Karpas-422 (cell line): Measurements from ENCODE around the gene GDNF. TPM values are rescaled to one million over a fixed set of nuclear protein-coding genes. Genes with fewer than 3 reads are reported as not detected.
A peak's percentile ranks its signal among the peaks of the same experiment; 100 is the strongest.

Experiments used
- DNase-seq: peaks from one replicate; pipeline ENCODE4 v3.0.0-alpha.2; 2015
- H2AFZ ChIP-seq: fragments of 200-600 bp; sonication (generic); 2 replicates; pipeline ENCODE4 v1.6.1; 2014; ENCODE audit warnings: antibody characterized with exemption, low read length, mixed read lengths
- H3K27ac ChIP-seq: fragments of 200-600 bp; sonication (generic); 2 replicates; pipeline ENCODE4 v1.5.1; 2014; ENCODE audit warnings: mild to moderate bottlenecking, low read length, moderate library complexity
- H3K27me3 ChIP-seq: fragments of 200-600 bp; sonication (generic); 2 replicates; pipeline ENCODE4 v1.6.1; 2014; ENCODE audit warnings: low read length, mixed read lengths
- H3K36me3 ChIP-seq: fragments of 200-600 bp; sonication (generic); 2 replicates; pipeline ENCODE4 v1.6.1; 2014; ENCODE audit warnings: low read length, mixed read lengths; ENCODE audit not compliant: insufficient read depth
- H3K4me1 ChIP-seq: fragments of 200-600 bp; sonication (generic); 2 replicates; pipeline ENCODE4 v1.6.1; 2014; ENCODE audit warnings: mild to moderate bottlenecking, low read length, mixed read lengths
- H3K4me2 ChIP-seq: fragments of 200-600 bp; sonication (generic); 2 replicates; pipeline ENCODE4 v1.6.1; 2014; ENCODE audit warnings: low read length, low read depth, mild to moderate bottlenecking; ENCODE audit not compliant: poor library complexity, severe bottlenecking
- H3K4me3 ChIP-seq: fragments of 200-600 bp; sonication (generic); 2 replicates; pipeline ENCODE4 v1.5.1; 2014; ENCODE audit warnings: mild to moderate bottlenecking, antibody characterized with exemption, low read length, mixed read lengths
- H3K79me2 ChIP-seq: fragments of 200-600 bp; sonication (generic); 2 replicates; pipeline ENCODE4 v1.6.1; 2014; ENCODE audit warnings: mild to moderate bottlenecking, low read length, mixed read lengths
- H3K9ac ChIP-seq: fragments of 200-600 bp; sonication (generic); 2 replicates; pipeline ENCODE4 v1.6.0; 2014; ENCODE audit warnings: low read length
- H3K9me2 ChIP-seq: fragments of 200-600 bp; sonication (generic), shearing (Covaris generic); replicated peaks from 2 replicates; pipeline ENCODE4 v1.6.0; 2014; ENCODE audit warnings: mild to moderate bottlenecking, low read length, moderate library complexity; ENCODE audit not compliant: insufficient read depth
- H3K9me3 ChIP-seq: fragments of 300-700, 200-600 bp; sonication (generic); 2 replicates; pipeline ENCODE4 v1.6.1; 2014; ENCODE audit warnings: low read length, mixed read lengths
- H4K20me1 ChIP-seq: fragments of 200-600 bp; sonication (generic); 2 replicates; pipeline ENCODE4 v1.6.1; 2014; ENCODE audit warnings: mild to moderate bottlenecking, antibody characterized with exemption, low read length, low read depth; ENCODE audit not compliant: insufficient read depth
- total RNA-seq: library from RNA; depleted of rRNA; stranded (reverse); fragments of >200 nt; shearing (Covaris generic); gene quantifications from 2 replicates; pipeline ENCODE4 v1.2.3, GENCODE V29; 2014; ENCODE audit warnings: low replicate concordance

The GDNF gene
- total RNA-seq, 1 experiment from 2014 or later: not detected

- no peak for DNase-seq
- Histone ChIP-seq H3K4me1 (no peaks in the 10 kb centered on the region), H3K9ac (no peak overlapping the region), H4K20me1 (no peaks in the 10 kb centered on the region), H3K4me3 (no peak overlapping the region), H2AFZ (no peak overlapping the region), H3K9me3 (no peaks in the 10 kb centered on the region), H3K4me2 (no peak overlapping the region), H3K9me2 (no peaks in the 10 kb centered on the region), H3K27ac (no peak overlapping the region), H3K36me3 (no peaks in the 10 kb centered on the region), H3K27me3 (no peaks in the 10 kb centered on the region), H3K79me2 (no peaks in the 10 kb centered on the region)
These were observed 16.2 kb downstream of the GDNF start for GRCh38 chr5:37823433-37824152.

GRCh38 chr5:37816883-37817282, 23.0 kb downstream of the GDNF start:
- Histone ChIP-seq H3K79me2 (no peaks in the 10 kb centered on the region), H3K9me3 (no peaks in the 10 kb centered on the region), H3K27ac (no peak overlapping the region), H3K4me3 (no peak overlapping the region), H3K4me2 (no peak overlapping the region), H3K9ac (no peak overlapping the region), H3K27me3 (no peaks in the 10 kb centered on the region), H3K36me3 (no peaks in the 10 kb centered on the region), H2AFZ (no peak overlapping the region), H3K4me1 (no peaks in the 10 kb centered on the region), H4K20me1 (no peaks in the 10 kb centered on the region), H3K9me2 (no peaks in the 10 kb centered on the region)
- no peak for DNase-seq

GRCh38 chr5:37816331-37816730, 23.5 kb downstream of the GDNF start:
- Histone ChIP-seq H3K79me2 (no peaks in the 10 kb centered on the region), H3K9me3 (no peaks in the 10 kb centered on the region), H3K27me3 (no peaks in the 10 kb centered on the region), H3K36me3 (no peaks in the 10 kb centered on the region), H4K20me1 (no peaks in the 10 kb centered on the region), H3K4me1 (no peaks in the 10 kb centered on the region), H3K9me2 (no peaks in the 10 kb centered on the region), H3K4me2 (no peak overlapping the region), H2AFZ (no peak overlapping the region), H3K4me3 (no peak overlapping the region), H3K9ac (no peak overlapping the region), H3K27ac (no peak overlapping the region)
- no peak for DNase-seq

- DNase-seq: peak; percentile 11
These were observed 23.9 kb downstream of the GDNF start for GRCh38 chr5:37815913-37816312.

GRCh38 chr5:37814699-37815098, 25.1 kb downstream of the GDNF start:
- Histone ChIP-seq H3K9me3 (no peaks in the 10 kb centered on the region), H3K4me3 (no peak overlapping the region), H3K4me1 (no peaks in the 10 kb centered on the region), H3K27ac (no peak overlapping the region), H3K9me2 (no peaks in the 10 kb centered on the region), H3K79me2 (no peaks in the 10 kb centered on the region), H3K27me3 (no peaks in the 10 kb centered on the region), H3K36me3 (no peaks in the 10 kb centered on the region), H3K4me2 (no peak overlapping the region), H2AFZ (no peak overlapping the region), H4K20me1 (no peaks in the 10 kb centered on the region), H3K9ac (no peak overlapping the region)
- DNase-seq: no peak

More at GRCh38 chr5:37815913-37816312, 23.9 kb downstream of the GDNF start:
- Histone ChIP-seq H3K9me2 (no peaks in the 10 kb centered on the region), H3K79me2 (no peaks in the 10 kb centered on the region), H4K20me1 (no peaks in the 10 kb centered on the region), H3K9me3 (no peaks in the 10 kb centered on the region), H3K36me3 (no peaks in the 10 kb centered on the region), H3K4me3 (no peak overlapping the region), H3K27me3 (no peaks in the 10 kb centered on the region), H3K9ac (no peak overlapping the region), H2AFZ (no peak overlapping the region), H3K4me2 (no peak overlapping the region), H3K4me1 (no peaks in the 10 kb centered on the region), H3K27ac (no peak overlapping the region)

- Histone ChIP-seq H3K9me3 (no peaks in the 10 kb centered on the region), H3K9me2 (no peaks in the 10 kb centered on the region), H3K4me3 (no peak overlapping the region), H4K20me1 (no peaks in the 10 kb centered on the region), H3K9ac (no peak overlapping the region), H3K79me2 (no peaks in the 10 kb centered on the region), H3K27ac (no peak overlapping the region), H2AFZ (no peak overlapping the region), H3K4me2 (no peak overlapping the region), H3K36me3 (no peaks in the 10 kb centered on the region), H3K27me3 (no peaks in the 10 kb centered on the region), H3K4me1 (no peaks in the 10 kb centered on the region)
- no peak for DNase-seq
These were observed 27.5 kb downstream of the GDNF start for GRCh38 chr5:37812365-37812764.

- DNase-seq: no peak
- H3K9me3 ChIP-seq: no peaks in the 10 kb centered on the region
- H3K79me2 ChIP-seq: no peaks in the 10 kb centered on the region
- no peak overlapping the region for H3K27ac ChIP-seq
- H3K9me2 ChIP-seq: no peaks in the 10 kb centered on the region
- no peaks in the 10 kb centered on the region for H4K20me1 ChIP-seq
- no peak overlapping the region for H2AFZ ChIP-seq
- no peaks in the 10 kb centered on the region for H3K27me3 ChIP-seq
- no peak overlapping the region for H3K4me3 ChIP-seq
- H3K9ac ChIP-seq: no peak overlapping the region
- H3K36me3 ChIP-seq: no peaks in the 10 kb centered on the region
- no peak overlapping the region for H3K4me2 ChIP-seq
- no peaks in the 10 kb centered on the region for H3K4me1 ChIP-seq
These were observed 28.0 kb downstream of the GDNF start for GRCh38 chr5:37811866-37812265.

GRCh38 chr5:37810311-37810710, 29.5 kb downstream of the GDNF start:
- Histone ChIP-seq H3K4me2 (no peak overlapping the region), H3K36me3 (no peaks in the 10 kb centered on the region), H3K4me1 (no peaks in the 10 kb centered on the region)

More at GRCh38 chr5:37810311-37810710, 29.5 kb downstream of the GDNF start:
- Histone ChIP-seq H3K9ac (no peak overlapping the region), H3K9me2 (no peaks in the 10 kb centered on the region), H3K4me3 (no peak overlapping the region), H2AFZ (no peak overlapping the region), H4K20me1 (no peaks in the 10 kb centered on the region), H3K27me3 (no peaks in the 10 kb centered on the region), H3K9me3 (no peaks in the 10 kb centered on the region), H3K27ac (no peak overlapping the region), H3K79me2 (no peaks in the 10 kb centered on the region)
- DNase-seq: no peak
